ENCODE results near the gene BTG2.

BTG2 gene

DNA sequence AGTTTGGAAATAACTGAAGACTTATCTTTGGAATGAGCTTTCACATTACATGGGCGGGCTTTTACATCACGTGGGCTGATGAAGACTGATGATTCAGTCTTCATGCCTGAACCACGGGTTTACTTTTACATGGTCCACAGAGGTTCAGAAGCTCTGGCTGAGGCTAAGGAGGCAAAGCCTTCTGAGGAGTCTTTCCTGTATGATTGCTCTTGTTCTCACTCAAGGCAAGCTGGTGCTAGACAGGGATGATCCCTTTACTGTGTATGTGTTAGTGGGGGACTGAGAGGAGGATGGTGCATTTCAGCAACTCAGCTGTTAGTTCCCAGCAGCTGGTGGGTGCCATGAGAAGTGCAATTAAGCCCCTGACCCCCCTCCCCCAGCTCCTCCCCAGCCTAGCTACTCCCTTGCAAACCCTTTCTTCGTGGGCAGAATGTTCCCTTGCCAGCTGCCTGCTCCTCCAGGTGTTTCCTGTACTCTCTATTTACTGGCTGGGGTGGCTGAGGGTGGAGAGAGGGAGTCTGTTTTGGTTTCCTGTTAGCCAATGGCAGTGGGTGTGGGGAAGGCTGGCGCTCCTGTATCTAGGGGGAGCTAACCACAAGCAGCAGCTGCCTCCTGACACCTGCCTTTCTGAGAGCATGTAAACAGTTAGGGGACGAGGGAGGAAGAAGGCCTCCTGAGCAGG lies 15.4 kb downstream of the BTG2 start:
- DNase-seq, result peak; percentile 77

DNA sequence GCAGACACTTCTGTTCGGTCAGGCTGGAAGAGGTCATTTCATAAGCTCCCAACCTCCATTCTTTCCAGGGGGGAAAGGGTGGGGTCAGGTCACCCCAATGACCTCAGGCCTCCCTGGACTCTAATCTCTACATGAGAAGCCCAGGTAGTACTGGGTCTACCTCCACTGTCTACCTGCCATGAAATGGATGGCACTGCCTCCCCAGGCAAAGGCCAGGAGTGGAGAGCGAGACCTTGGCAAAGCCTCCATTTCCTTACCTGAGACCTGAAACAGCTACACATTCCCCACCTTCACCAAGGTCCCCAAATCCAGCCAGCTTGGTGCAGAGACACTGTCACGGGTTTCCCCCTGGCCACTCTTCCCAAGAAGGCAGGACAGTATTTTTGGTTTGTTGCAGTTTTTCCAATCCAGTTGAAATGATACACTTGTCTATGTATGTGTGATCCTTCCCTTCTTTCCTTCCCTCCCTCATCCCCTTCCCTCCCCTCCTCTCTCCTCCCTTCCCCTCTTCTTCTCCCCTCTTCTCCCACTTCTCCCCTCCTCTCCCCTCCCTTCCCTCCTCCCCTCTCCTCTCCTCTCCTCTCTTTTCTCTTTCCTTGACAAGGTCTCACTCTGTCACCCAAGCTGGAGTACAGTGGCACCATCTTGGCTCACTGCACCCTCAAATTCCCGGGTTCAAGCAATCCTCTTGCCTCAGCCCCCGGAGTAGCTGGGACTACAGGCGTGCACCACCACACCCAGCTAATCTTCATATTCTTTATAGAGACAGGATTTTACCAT lies 16.1 kb downstream of the BTG2 start:
- no peak for DNase-seq

DNA sequence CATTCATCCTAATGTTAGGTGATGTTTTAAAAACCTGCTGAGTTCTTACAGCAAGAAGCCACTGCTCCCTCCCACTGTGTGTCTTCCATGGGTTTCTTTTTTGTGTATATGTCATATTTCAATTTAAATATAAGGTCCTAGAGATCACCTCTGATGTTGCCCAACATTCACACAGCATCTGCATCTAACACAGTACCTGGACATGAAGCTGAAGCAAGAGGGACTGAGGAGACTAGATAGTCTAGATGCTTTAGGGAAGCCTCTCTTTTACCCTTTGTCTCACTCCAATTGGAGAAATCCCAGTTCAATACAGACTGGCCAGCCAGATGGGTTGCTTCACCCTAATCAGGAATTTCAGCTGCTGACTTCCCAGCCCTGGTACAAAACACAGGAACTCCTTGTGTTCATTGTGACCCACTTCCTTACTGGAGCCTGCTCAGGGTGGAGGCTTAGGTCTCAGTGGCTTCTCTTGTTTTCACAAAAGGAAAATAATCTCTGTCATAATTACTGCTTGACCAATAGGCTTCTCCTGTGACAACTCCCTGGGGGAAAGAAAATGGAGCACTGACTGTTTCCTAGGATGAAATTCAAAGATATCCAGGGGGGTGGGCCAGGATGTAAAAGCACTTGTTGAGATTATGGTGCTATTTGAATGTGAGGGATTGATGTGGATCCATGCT lies 17.3 kb downstream of the BTG2 start:
- no peak for DNase-seq

DNA sequence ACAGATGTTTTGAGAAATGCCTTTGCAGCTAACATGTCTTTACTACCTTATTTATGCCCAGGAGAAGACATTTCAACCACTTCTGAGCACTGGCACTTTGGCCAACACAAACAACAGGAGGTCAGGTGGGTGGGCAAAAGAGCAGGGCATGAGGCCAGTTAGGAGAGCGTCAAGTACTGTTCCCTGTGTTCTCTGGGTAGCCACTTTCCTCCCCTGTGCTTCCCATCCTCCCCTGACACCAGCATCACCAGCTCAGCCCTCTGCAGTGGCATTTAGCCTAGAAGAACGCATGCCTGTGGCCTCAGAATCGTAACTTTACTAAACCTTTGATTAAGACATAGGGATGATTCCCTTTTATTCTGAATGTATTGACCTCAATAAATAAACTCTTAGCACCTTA lies 18.3 kb downstream of the BTG2 start:
- no peak for DNase-seq

DNA sequence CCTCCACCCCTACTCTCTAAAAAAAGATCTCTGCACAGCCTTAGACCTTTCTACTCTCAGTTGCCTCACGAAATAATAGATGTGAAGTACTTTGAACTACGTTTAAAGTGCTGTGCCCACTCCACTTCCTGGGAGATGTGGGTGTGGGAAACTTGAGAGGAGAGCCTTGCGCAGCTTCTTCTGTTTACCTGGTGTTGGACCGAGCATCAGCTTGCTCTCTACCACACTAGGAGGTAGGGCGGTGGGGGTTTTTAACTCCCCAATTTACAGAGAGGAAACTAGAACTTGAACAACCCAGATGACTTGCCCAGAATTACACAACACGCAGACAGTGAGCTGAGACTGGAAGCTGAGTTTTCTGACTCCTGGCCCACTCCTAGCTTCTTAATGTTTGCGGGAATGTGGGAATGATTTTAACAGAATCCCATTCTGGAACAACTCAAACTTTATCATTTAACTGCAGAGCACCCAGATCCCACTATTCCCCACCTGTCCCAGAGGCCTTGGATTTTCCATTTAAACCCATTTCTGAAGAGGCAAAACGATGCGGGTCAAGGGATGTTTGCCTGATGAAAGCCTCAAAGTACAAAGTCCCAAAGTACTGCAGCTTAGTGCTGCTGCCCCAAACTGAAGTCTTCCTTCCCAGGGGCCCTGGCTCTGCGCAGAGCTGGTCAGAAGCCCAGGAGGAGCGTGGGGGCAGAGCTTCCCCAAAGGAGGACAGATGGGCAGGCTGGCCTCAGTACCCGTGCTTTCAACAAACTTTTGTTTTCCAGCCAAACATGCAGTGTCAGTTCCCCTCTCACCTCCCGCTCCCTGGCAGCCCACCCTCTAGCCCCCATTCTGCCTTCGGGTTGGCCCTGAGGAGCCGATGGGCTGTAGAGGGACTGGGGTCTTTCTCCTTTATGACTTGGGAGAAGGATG lies 19.0 kb downstream of the BTG2 start:
- DNase-seq, result peak; percentile 49

DNA sequence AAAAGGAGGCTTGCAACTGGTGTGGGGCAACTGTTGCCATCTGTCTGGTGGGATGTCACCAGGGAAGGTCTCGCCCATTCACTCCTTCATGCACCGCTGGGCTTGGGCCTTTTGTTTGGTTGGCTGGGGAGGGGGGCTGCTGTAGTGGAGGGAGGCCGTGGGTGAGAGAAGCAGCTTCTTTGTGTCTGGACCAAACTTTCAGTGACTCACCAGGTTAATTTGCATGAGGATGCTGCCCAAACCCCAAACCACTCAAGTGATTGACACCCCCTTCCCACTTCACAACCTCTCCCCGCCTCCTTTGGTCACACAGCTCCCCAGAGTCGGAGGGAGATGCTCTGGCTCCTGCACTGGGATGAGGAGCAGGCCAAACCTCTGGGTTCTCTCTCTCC lies 19.7 kb downstream of the BTG2 start:
- peak; percentile 68 for DNase-seq

DNA sequence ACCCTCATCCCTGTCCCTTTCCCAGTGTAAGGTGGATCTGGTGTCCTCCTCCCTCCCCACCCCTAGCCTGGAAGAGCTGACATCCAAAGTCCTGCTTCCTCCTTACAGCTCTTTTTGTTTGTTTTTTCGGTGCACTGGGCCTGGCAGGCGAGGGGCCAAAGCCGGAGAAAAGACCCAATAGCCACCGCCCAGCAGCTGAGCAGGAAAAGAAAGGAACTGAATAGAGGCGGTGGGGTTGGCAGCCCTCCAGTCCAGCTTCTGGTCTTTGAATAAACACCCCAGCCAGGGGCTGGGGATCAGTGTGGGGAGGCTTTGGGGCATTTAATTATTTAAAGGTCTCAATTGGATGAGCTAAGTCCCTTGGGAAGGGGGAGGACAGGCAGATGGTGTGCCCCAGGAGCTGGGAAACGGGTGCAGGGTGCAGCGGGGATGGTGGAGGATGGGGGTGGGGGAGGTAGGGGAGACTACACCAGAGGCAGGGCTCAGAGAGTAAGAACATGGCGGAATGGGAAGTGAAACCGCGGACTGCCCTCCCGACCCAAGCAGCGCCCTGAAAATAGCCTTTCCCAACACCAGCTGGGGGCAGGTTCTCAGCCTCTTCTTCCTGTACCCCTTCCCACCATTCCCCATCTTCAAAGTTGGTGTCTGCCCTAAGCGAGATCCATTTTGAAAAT lies 20.2 kb downstream of the BTG2 start:
- no peak for DNase-seq

DNA sequence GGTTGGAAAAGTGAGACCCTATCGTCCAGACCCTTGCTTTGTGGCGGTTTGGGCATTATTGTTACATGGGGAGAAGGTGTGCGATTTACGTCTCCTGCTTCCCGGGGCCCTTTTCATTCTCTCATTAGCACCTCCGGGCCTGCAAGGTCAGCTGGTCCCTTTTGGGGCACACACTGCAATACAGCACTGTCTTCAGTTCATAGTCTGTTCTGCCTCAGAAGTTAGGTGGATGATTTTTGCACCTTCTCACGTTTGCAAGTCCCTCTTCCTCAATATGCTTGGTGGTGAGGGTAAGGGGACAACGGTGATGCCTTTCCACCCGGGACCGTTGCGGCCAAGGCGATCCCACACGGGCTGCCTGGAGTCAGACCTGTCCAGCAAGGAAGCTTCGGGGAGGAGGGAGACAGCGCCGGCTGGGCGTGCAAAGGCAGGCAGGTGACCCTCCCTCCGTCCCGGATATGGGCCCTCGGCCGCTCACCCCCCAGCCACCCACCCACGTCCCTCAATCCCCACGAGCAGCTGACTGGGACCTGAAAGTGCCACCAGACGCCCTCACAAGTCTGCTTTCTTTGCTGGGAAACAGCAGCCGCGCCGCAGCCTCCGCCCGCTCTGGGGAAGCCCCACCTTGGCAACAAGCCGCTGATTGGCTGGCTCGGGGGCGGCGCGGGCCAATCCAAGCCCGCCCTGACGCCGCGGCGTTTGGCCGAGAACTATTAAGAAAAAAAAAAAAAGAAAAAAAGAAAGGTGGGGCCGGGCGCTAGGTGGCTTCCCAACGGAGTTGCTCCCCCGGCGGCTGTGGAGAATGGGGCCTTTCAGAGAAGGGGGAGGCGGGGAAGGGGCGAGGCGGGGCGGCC lies 21.7 kb downstream of the BTG2 start:
- peak; percentile 93 for DNase-seq

DNA sequence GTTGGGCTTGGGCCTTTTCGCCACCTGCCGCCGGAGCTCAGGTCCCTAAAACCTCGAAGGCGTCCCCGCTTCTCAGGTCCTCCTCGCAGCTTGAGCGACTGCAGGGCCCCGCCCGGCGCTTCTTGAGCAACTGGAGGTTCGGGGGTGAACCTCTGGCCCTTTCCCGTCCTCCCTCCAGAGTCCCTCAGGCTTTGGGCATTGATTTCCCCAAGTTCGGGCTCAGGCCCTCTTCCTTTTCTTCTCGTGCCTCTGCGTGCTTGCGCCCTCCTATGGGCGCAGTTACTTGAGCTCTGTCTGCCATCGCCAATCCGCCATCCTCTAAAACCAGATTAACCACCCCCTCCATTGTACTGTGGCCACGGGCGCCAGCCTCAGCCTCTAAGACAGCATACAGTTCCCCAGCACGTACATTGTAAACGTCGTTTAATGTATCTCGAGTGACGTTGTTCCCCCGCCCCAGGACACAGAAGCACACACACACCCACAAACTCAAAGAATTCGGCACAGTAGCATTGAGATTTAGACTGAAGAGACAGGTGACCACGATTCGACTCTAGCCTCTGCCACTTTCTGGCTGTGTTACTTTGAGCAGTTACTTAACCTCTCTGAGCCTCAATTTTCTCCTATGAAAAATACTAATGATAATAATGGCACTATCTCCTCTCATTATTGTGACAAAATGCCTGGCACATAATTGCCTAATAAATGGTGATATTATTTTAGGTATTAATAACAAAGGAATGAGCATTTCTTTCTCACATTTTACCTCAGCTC lies 22.6 kb downstream of the BTG2 start:
- DNase-seq, result peak; percentile 67

DNA sequence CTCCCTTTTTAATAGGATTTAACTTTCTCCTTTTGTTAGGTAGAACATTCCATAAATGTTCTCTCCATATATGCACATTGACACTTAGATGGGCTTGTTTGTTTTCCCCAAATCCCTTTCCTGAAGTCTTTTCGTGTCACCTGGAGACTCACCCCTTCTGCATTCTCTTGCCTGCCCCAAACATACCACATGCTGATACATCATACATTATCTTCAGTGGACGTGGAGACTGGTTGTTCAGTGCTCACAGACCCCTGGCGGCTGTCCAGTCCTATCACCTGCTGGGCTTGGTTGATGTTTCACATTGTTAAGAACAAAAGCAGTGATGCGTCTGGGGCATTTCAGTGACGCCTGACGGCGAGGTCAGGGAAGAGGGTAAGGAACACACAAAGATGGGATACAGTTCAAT lies 23.4 kb downstream of the BTG2 start:
- no peak for DNase-seq

DNA sequence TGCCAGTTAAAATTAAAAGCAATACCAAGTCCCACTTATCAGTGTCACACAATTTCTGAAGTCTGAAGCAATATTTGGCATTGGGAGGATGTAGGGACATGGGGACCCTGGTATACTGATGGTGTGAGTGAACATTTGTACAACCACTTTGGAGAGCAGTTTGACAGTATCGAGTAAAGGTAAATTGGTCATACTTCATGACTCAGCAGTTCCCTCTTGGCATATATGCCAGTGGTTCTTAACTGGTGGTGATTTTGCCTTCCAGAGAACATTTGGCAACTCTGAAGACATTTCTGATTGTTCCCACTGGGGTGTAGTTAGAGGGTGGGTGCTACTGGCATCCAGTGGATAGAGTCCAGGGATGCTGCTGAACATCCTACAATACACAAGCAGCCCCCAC lies 25.9 kb downstream of the BTG2 start:
- DNase-seq, result no peak

DNA sequence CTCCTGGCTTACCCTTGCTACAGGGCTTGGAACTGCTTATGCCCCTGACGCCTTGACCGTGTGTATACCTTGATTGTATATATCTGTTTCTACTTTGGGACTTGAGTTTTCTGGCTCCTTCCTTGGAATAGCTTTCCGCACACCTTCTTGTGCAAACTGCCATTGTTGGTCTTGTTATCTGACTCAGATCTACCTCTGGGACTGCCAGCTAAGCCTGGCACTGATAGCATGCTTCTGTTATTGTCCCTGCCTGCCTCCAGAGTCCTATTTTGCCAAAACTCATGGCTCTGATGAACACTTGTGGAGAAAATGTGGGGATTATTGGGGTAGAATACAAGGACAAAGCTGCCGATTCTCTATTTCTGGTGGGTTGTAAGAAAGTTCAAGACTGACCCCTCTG lies 30.2 kb downstream of the BTG2 start:
- DNase-seq, result no peak

DNA sequence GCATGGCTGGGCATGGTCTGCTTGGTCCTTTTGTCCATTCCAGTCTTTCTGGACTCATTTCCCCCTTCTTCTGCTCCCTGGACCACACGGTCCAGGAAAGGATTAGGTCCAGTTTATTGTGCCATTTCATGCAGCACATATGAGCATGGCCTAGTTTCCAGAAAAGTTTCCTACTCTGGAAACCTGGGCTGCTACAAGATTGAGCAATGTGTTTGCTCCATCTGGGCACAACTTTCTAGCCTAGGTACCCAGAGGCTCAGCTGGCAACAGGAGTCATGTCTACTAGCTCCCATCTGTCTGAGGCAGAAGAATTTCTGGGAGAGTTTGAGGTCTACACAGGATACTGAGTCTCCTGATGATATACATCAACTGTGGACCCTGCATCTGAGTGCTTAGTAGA lies 30.8 kb downstream of the BTG2 start:
- no peak for DNase-seq

DNA sequence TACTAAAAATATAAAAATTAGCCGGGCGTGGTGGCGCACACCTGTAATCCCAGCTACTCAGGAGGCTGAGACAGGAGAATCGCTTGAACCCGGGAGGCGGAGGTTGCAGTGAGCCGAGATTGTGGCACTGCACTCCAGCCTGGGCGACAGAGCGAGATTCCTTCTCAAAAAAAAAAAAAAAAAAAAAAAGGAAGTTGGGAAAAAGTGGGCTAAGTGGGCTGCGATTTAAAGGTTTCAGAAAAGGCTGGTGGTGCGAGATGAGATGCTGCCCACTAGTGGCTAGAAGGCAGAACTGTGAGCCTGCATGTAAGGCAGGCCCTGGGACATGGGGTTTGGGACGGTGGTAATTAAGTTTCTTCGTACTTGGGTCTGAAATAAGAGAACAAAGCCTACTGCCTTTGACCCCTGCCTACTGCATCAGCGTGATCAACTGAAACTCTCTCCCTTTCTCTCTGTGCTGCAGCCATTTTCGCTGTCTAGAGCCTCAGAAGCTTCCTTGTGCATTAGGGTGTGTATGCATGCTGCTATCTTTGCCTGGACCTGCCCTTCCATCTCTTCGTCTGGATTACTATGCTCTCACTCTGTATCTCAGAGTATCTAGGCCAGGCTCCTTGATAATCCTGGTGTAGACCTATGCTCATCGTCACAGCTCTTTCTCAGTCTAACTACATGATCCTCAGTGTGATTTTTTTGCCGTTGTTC lies 33.2 kb downstream of the BTG2 start:
- peak; percentile 56 for DNase-seq

DNA sequence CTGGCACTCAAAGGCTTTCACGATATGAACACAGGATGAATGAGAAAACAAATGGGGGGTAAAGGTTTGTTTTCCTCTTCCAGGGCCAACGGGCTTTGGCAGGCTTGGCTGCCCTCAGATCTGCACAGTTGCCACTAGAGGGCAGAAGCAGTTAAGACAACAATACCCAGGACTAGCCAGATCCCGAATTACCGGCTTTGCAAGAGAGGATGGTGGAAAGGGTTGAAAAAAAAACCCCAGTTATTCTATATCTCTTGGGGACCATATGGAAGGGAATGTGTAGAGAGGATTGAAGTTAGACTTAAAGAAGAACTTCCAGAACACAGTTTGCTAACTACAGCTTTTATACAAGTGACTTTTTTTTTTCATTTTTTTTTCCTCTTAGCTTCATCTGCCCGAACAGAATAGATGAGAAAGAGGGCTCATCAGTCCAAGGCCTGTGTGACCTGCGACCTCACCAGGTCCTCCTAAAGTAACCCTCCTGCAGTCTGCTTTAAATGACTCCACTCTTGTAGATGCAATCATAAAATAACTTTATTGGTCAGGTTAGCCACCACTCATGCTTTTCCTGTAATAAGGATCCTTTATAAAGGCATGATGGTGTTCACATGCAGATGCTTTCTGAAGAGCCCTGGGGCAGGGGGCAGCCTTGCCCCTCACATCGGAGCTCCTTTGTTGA lies 34.9 kb downstream of the BTG2 start:
- DNase-seq, result peak; percentile 49

DNA sequence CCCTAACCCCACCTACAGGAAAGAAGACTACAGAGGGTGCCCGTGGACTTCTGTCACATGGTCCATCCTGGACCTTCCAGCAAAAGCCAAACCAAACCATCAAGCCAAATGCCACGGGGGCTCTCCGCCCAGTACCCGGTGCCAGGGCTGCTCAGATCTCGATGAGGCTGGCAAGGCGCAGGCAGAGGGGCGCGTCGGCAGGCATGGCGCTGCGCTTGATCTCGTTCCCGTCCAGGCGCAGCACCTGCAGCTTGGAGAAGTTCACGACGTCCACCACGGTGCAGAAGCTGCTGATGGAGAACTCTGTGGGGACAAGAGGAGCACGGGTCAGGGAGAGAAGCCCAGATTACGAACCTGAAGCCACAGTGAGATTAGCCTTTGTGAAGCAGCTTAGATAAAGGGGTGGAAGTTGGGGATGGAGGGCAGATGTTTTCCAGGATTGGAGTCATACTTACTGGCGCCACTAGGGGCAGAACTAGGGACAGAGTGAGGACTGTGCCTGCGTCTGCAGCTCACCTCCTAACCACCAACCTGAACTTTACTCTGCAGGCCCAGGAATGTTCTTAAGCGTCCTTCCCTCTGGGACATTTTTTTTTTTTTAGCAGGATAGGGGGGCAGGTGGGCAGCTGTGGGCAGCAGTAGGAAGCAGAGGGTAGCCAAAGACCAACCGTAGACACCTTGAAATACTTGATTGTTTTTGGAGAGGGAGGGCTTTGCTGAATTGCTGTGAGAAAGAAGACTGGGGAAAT lies 37.0 kb downstream of the BTG2 start:
- DNase-seq, result peak; percentile 32

DNA sequence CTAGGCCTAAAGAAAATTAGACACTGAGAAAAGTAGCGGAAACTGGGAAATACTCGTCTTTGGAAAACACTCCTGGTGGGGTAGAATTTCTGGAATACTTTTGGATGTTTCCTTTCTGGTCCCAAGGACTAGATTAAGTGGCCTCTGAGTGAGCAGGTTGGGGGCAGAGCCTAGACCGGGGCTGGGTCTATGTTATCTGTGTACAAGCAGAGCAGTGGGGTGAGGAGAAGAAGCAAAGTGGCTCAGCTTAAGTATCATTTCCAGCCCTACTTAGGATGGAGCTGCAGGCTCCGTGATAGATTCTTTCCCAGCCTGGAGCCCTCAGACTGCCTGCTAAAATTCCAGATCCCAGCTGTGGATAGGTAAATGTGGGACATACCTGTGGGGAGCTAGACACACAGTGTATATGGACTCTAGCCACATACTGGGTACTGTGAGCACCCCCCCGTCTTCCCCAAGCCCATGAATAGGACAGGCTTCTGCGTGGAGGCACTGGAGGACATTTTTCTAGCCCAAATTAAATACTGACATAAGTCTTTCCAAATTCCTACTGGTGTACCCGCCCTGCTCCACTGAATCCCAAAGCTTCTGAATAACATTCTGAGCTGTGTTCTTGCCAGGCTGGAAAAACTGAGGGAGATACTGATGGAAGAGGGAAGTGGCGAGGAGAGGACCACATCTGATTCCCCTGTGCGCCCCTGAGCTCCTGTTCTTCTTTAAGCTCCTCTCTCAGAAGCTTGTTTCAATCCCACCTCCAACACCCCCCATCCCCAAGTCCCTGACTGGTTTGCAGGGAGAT lies 38.8 kb downstream of the BTG2 start:
- DNase-seq, result no peak
